WTC11 (cell line): Measurements from ENCODE around the gene PBX3. TPM values are rescaled to one million over a fixed set of nuclear protein-coding genes. Genes with fewer than 3 reads are reported as not detected.

Experiments used
- ATAC-seq: fragments of 200-7000 bp; cut with Tn5 transposase; 2 replicates; pipeline ENCODE4 v1.10.0; 2021; ENCODE audit warnings: mild to moderate bottlenecking, moderate library complexity
- CTCF ChIA-PET: fragments of 300-600 bp; sonication (Branson Sonifier 250); formaldehyde crosslinking; loops from one replicate; lab custom pipeline; 2021; ENCODE audit warnings: antibody characterized with exemption; lab: Charles Lee
- POLR2A ChIA-PET: fragments of 350-600 bp; sonication (Branson Sonifier 250); formaldehyde crosslinking; loops from one replicate; lab custom pipeline; 2021; ENCODE audit warnings: antibody characterized with exemption; lab: Charles Lee
- DNase-seq: peaks from one replicate; pipeline ENCODE4 v3.0.0; 2021; ENCODE audit warnings: low spot score
- H3K27ac Mint-ChIP-seq: 2 replicates; pipeline ENCODE4 v1.8.0; 2021; ENCODE audit warnings: mixed read lengths
- H3K27me3 Mint-ChIP-seq: 2 replicates; pipeline ENCODE4 v1.8.0; 2021; ENCODE audit warnings: low read depth, mild to moderate bottlenecking, moderate library complexity, mixed read lengths
- H3K36me3 Mint-ChIP-seq: 2 replicates; pipeline ENCODE4 v1.8.0; 2021; ENCODE audit warnings: mixed read lengths
- H3K4me1 Mint-ChIP-seq: 2 replicates; pipeline ENCODE4 v1.8.0; 2022; ENCODE audit warnings: mixed read lengths
- H3K4me3 Mint-ChIP-seq: 2 replicates; pipeline ENCODE4 v1.8.0; 2021; ENCODE audit warnings: mild to moderate bottlenecking, moderate library complexity, mixed read lengths
- H3K9me3 Mint-ChIP-seq: 2 replicates; pipeline ENCODE4 v1.8.0; 2021; ENCODE audit warnings: mixed read lengths
- ATF1 ChIP-seq: sonication (generic); formaldehyde crosslinking; IDR thresholded peaks from 2 replicates; pipeline ENCODE4 v1.8.1; 2023; ENCODE audit warnings: mild to moderate bottlenecking, moderate library complexity, missing genetic modification reagents
- EMX1 ChIP-seq: fragments of 250-450 bp; sonication (Bioruptor Pico); IDR thresholded peaks from 2 replicates; pipeline ENCODE4 v1.8.0; 2021; ENCODE audit warnings: mild to moderate bottlenecking
- FOXJ3 ChIP-seq: sonication (generic); formaldehyde crosslinking; IDR thresholded peaks from 2 replicates; pipeline ENCODE4 v1.9.0; 2021; ENCODE audit warnings: missing genetic modification reagents, mild to moderate bottlenecking, borderline replicate concordance
- FOXP1 ChIP-seq: sonication (generic); formaldehyde crosslinking; IDR thresholded peaks from 2 replicates; pipeline ENCODE4 v1.8.0; 2022; ENCODE audit warnings: missing genetic modification reagents, mild to moderate bottlenecking, moderate library complexity, borderline replicate concordance
- KAT7 ChIP-seq: sonication (generic); formaldehyde crosslinking; IDR thresholded peaks from 2 replicates; pipeline ENCODE4 v1.8.1; 2023; ENCODE audit warnings: missing genetic modification reagents, mild to moderate bottlenecking, borderline replicate concordance
- NFATC4 ChIP-seq: fragments of 250-450 bp; sonication (Bioruptor Pico); IDR thresholded peaks from 2 replicates; pipeline ENCODE4 v1.9.0; 2021; ENCODE audit warnings: mild to moderate bottlenecking
- NFE2L1 ChIP-seq: sonication (generic); formaldehyde crosslinking; IDR thresholded peaks from 2 replicates; pipeline ENCODE4 v1.8.1; 2023; ENCODE audit warnings: missing genetic modification reagents
- ZNF138 ChIP-seq: sonication (generic); formaldehyde crosslinking; conservative IDR thresholded peaks from 2 replicates; pipeline ENCODE4 v1.8.1; 2022; ENCODE audit warnings: mild to moderate bottlenecking, moderate library complexity, missing genetic modification reagents
- total RNA-seq: library from RNA; stranded (reverse); gene quantifications from 3 replicates; pipeline ENCODE4 v1.2.3, GENCODE V29; 2021
- TF ChIP-seq, protein P1 (sequence below): sonication (generic); formaldehyde crosslinking; IDR thresholded peaks from 2 replicates; pipeline ENCODE4 v1.8.1; 2023; ENCODE audit warnings: mild to moderate bottlenecking, missing genetic modification reagents, borderline replicate concordance
- TF ChIP-seq, protein P2 (sequence below): fragments of 250-450 bp; sonication (Bioruptor Pico); IDR thresholded peaks from 2 replicates; pipeline ENCODE4 v2.1.2; 2022; ENCODE audit warnings: mild to moderate bottlenecking, moderate library complexity
- TF ChIP-seq, protein P3 (sequence below): fragments of 250-450 bp; sonication (Bioruptor Pico); IDR thresholded peaks from 2 replicates; pipeline ENCODE4 v1.9.0; 2021; ENCODE audit warnings: mild to moderate bottlenecking
- TF ChIP-seq, protein P4 (sequence below): sonication (generic); formaldehyde crosslinking; IDR thresholded peaks from 2 replicates; pipeline ENCODE4 v1.8.1; 2022; ENCODE audit warnings: mild to moderate bottlenecking, moderate library complexity, missing genetic modification reagents
- TF ChIP-seq, protein P5 (sequence below): sonication (generic); formaldehyde crosslinking; IDR thresholded peaks from 2 replicates; pipeline ENCODE4 v1.8.0; 2023; ENCODE audit warnings: mild to moderate bottlenecking, missing genetic modification reagents
- TF ChIP-seq, protein P6 (sequence below): fragments of 250-450 bp; sonication (Bioruptor Pico); IDR thresholded peaks from 2 replicates; pipeline ENCODE4 v1.9.0; 2021; ENCODE audit warnings: moderate library complexity, mild to moderate bottlenecking, inconsistent platforms, borderline replicate concordance
- TF ChIP-seq, protein P7 (sequence below): sonication (generic); formaldehyde crosslinking; IDR thresholded peaks from 2 replicates; pipeline ENCODE4 v1.8.1; 2023; ENCODE audit warnings: mild to moderate bottlenecking, missing genetic modification reagents, moderate library complexity

PBX3 gene
- total RNA-seq, 1 experiment from 2014 or later = 48.5 TPM

DNA sequence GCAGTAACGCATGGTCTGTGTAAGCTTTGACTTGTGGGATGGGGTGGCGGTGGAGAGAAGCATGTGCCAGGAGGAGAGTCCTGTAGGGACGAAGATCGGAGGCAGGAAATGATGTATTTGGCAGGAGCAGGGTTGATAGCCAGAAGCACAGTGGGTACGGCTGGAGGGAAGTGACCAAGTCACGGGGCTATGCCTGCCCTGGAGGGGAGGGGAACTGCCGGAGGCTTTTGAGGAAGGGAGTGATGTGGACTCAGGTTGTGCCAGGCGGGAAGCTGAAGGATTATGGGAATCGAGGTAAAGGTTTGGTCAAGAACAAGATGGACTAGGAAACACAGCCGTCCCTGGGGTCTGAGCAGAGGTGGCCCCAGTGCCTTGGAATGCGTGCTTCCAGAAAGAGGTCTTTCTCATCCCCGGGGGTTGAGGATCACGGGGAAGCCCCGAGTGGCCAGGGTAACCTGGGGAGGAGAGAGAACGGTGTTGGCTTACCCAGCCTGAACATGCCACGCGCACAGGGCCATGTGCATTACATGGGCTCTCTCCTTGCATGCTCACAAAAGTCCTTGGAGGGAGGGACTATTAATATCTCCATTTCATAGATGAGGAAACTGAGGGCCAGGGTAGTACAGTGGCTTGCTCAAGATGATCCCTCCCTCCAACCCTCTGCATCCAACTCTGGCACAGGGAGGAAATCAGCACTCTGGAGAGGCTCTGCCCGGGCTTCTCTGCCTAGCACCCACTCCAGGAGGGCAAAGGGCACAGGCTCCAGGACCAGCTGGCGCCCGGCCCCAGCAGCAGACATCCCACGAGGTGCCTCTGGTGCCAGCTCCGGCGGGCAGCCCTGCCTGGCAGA lies 253.8 kb downstream of the PBX3 start:
- no peaks in the 10 kb centered on the region for H3K27me3 Mint-ChIP-seq
- ATAC-seq = no peak
- POLR2A ChIA-PET = no interaction called here
- 0 out of 2 replicates have a peak, but pooled peaks cover 4% of the 10 kb centered on the region for H3K4me1 Mint-ChIP-seq
- no peak for DNase-seq
- TF ChIP-seq NFATC4 (CRISPR knock-in tag) = no peak
- no peak for TF ChIP-seq NFE2L1 (CRISPR knock-in tag)
- TF ChIP-seq, protein P1, sequence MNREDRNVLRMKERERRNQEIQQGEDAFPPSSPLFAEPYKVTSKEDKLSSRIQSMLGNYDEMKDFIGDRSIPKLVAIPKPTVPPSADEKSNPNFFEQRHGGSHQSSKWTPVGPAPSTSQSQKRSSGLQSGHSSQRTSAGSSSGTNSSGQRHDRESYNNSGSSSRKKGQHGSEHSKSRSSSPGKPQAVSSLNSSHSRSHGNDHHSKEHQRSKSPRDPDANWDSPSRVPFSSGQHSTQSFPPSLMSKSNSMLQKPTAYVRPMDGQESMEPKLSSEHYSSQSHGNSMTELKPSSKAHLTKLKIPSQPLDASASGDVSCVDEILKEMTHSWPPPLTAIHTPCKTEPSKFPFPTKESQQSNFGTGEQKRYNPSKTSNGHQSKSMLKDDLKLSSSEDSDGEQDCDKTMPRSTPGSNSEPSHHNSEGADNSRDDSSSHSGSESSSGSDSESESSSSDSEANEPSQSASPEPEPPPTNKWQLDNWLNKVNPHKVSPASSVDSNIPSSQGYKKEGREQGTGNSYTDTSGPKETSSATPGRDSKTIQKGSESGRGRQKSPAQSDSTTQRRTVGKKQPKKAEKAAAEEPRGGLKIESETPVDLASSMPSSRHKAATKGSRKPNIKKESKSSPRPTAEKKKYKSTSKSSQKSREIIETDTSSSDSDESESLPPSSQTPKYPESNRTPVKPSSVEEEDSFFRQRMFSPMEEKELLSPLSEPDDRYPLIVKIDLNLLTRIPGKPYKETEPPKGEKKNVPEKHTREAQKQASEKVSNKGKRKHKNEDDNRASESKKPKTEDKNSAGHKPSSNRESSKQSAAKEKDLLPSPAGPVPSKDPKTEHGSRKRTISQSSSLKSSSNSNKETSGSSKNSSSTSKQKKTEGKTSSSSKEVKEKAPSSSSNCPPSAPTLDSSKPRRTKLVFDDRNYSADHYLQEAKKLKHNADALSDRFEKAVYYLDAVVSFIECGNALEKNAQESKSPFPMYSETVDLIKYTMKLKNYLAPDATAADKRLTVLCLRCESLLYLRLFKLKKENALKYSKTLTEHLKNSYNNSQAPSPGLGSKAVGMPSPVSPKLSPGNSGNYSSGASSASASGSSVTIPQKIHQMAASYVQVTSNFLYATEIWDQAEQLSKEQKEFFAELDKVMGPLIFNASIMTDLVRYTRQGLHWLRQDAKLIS (CRISPR knock-in tag) = no peak
- TF ChIP-seq, protein P2, sequence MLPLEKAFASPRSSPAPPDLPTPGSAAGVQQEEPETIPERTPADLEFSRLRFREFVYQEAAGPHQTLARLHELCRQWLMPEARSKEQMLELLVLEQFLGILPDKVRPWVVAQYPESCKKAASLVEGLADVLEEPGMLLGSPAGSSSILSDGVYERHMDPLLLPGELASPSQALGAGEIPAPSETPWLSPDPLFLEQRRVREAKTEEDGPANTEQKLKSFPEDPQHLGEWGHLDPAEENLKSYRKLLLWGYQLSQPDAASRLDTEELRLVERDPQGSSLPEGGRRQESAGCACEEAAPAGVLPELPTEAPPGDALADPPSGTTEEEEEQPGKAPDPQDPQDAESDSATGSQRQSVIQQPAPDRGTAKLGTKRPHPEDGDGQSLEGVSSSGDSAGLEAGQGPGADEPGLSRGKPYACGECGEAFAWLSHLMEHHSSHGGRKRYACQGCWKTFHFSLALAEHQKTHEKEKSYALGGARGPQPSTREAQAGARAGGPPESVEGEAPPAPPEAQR (CRISPR knock-in tag) = no peak
- TF ChIP-seq, protein P3, sequence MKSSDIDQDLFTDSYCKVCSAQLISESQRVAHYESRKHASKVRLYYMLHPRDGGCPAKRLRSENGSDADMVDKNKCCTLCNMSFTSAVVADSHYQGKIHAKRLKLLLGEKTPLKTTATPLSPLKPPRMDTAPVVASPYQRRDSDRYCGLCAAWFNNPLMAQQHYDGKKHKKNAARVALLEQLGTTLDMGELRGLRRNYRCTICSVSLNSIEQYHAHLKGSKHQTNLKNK (CRISPR knock-in tag) = no peak
- no peak for TF ChIP-seq FOXJ3 (CRISPR knock-in tag)
- TF ChIP-seq ZNF138 (CRISPR knock-in tag) = no peak
- TF ChIP-seq, protein P4, sequence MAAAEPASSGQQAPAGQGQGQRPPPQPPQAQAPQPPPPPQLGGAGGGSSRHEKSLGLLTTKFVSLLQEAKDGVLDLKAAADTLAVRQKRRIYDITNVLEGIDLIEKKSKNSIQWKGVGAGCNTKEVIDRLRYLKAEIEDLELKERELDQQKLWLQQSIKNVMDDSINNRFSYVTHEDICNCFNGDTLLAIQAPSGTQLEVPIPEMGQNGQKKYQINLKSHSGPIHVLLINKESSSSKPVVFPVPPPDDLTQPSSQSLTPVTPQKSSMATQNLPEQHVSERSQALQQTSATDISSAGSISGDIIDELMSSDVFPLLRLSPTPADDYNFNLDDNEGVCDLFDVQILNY (CRISPR knock-in tag) = no peak
- TF ChIP-seq EMX1 (CRISPR knock-in tag) = no peak
- no peak for TF ChIP-seq ATF1
- no peak for TF ChIP-seq KAT7 (CRISPR knock-in tag)
- TF ChIP-seq, protein P5, sequence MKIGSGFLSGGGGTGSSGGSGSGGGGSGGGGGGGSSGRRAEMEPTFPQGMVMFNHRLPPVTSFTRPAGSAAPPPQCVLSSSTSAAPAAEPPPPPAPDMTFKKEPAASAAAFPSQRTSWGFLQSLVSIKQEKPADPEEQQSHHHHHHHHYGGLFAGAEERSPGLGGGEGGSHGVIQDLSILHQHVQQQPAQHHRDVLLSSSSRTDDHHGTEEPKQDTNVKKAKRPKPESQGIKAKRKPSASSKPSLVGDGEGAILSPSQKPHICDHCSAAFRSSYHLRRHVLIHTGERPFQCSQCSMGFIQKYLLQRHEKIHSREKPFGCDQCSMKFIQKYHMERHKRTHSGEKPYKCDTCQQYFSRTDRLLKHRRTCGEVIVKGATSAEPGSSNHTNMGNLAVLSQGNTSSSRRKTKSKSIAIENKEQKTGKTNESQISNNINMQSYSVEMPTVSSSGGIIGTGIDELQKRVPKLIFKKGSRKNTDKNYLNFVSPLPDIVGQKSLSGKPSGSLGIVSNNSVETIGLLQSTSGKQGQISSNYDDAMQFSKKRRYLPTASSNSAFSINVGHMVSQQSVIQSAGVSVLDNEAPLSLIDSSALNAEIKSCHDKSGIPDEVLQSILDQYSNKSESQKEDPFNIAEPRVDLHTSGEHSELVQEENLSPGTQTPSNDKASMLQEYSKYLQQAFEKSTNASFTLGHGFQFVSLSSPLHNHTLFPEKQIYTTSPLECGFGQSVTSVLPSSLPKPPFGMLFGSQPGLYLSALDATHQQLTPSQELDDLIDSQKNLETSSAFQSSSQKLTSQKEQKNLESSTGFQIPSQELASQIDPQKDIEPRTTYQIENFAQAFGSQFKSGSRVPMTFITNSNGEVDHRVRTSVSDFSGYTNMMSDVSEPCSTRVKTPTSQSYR (CRISPR knock-in tag) = no peak
- TF ChIP-seq FOXP1 = no peak
- TF ChIP-seq, protein P6, sequence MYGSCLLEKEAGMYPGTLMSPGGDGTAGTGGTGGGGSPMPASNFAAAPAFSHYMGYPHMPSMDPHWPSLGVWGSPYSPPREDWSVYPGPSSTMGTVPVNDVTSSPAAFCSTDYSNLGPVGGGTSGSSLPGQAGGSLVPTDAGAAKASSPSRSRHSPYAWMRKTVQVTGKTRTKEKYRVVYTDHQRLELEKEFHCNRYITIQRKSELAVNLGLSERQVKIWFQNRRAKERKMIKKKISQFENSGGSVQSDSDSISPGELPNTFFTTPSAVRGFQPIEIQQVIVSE (CRISPR knock-in tag) = no peak
- TF ChIP-seq, protein P7, sequence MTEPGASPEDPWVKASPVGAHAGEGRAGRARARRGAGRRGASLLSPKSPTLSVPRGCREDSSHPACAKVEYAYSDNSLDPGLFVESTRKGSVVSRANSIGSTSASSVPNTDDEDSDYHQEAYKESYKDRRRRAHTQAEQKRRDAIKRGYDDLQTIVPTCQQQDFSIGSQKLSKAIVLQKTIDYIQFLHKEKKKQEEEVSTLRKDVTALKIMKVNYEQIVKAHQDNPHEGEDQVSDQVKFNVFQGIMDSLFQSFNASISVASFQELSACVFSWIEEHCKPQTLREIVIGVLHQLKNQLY (CRISPR knock-in tag) = no peak
- H3K9me3 Mint-ChIP-seq = no peaks in the 10 kb centered on the region
- no peak overlapping the region for H3K27ac Mint-ChIP-seq
- no peaks in the 10 kb centered on the region for H3K36me3 Mint-ChIP-seq
- H3K4me3 Mint-ChIP-seq = no peak overlapping the region
- CTCF ChIA-PET = no interaction called here
